K562 (cell line): ENCODE results near the gene NOSTRIN. TPM values are rescaled to one million over a fixed set of nuclear protein-coding genes. Genes with fewer than 3 reads are reported as not detected.
A peak's percentile ranks its signal among the peaks of the same experiment; 100 is the strongest.

Experiments
- ATAC-seq: fragments of 200-7000 bp; cut with Tn5 transposase; 3 replicates; pipeline ENCODE4 v1.9.1; 2020; ENCODE audit warnings: moderate library complexity
- BruUV-seq: library from RNA; stranded (reverse); fragments of 400-500 nt; replicated peaks from 2 replicates; lab custom pipeline; 2021; lab: Mats Ljungman, UMichigan
- CTCF ChIA-PET: fragments of 300-600 bp; formaldehyde crosslinking; extraction: SDS; loops from one replicate; lab custom pipeline; 2021; ENCODE audit warnings: low intra/inter-chr PET ratio; lab: Yijun Ruan, JAX
- POLR2A ChIA-PET: fragments of 300-600, 350-650 bp; sonication (Branson Sonifier 250); formaldehyde crosslinking; extraction: SDS; loops from one replicate; lab custom pipeline; 2021; ENCODE audit warnings: antibody characterized with exemption, inconsistent platforms; lab: Yijun Ruan, JAX
- DNase-seq, 4 experiments: peaks; one replicate each; pipeline versions ENCODE4 v3.0.0 to v3.0.0-alpha.2; 2011 to 2018; ENCODE audit warnings: low spot score in 3 of 4, mixed read lengths in 3 of 4; ENCODE audit errors: extremely low read depth in 1 of 4
- FAIRE-seq: peaks from 2 replicates; lab custom pipeline; 2011; peaks lifted over from hg19 to GRCh38; lab: Jason Lieb, UNC
- H2AFZ ChIP-seq: 2 replicates; pipeline ENCODE4 v1.6.0; 2011; ENCODE audit warnings: low read depth, low read length, control low read depth, inconsistent platforms
- H3K27ac ChIP-seq: fragments of 200-600 bp; 3 replicates; pipeline ENCODE4 v1.8.0; 2011; ENCODE audit warnings: low read depth, mild to moderate bottlenecking, control low read depth, inconsistent platforms, low read length, moderate library complexity, mixed read lengths; ENCODE audit errors: extremely low read depth
- H3K27me3 ChIP-seq, 2 experiments: fragments of 300-600 bp in 1 of 2; 2 replicates in 1 of 2; 3 replicates in 1 of 2; pipeline versions ENCODE4 v1.6.0 to v1.8.0; 2011; ENCODE audit warnings: inconsistent platforms in 2 of 2, low read length in 2 of 2, mild to moderate bottlenecking in 1 of 2, mixed read lengths in 1 of 2, moderate library complexity in 1 of 2; ENCODE audit not compliant: control insufficient read depth in 2 of 2, insufficient read depth in 2 of 2
- H3K36me3 ChIP-seq: fragments of 300-600 bp; 3 replicates; pipeline ENCODE4 v1.8.0; 2011; ENCODE audit warnings: mild to moderate bottlenecking, low read length, inconsistent platforms; ENCODE audit not compliant: control insufficient read depth, insufficient read depth
- H3K4me1 ChIP-seq, 2 experiments: fragments of 200-600 bp in 1 of 2; replicated peaks in 1 of 2; 2 replicates in 1 of 2; 3 replicates in 1 of 2; pipeline versions ENCODE4 v1.5.1 to v1.8.0; 2011; ENCODE audit warnings: inconsistent platforms in 2 of 2, low read length in 2 of 2, mild to moderate bottlenecking in 1 of 2, mixed read lengths in 1 of 2, moderate library complexity in 1 of 2; ENCODE audit not compliant: control insufficient read depth in 2 of 2, insufficient read depth in 2 of 2
- H3K4me2 ChIP-seq: 2 replicates; pipeline ENCODE4 v1.6.1; 2011; ENCODE audit warnings: low read length, control low read depth, inconsistent platforms, mixed read lengths; ENCODE audit not compliant: insufficient read depth
- H3K4me3 ChIP-seq: fragments of 200-600 bp; sonication (generic), shearing (Covaris generic); 2 replicates; pipeline ENCODE4 v1.5.1; 2016; ENCODE audit warnings: control low read depth, inconsistent platforms
- H3K79me2 ChIP-seq: fragments of 200-600 bp; 3 replicates; pipeline ENCODE4 v1.8.0; 2011; ENCODE audit warnings: low read length, inconsistent platforms; ENCODE audit not compliant: control insufficient read depth, insufficient read depth
- H3K9ac ChIP-seq, 2 experiments: 2 replicates each; pipeline versions ENCODE4 v1.6.0 to v1.6.1; 2011; ENCODE audit warnings: low read depth in 2 of 2, low read length in 2 of 2, control low read depth in 1 of 2, inconsistent platforms in 1 of 2, mild to moderate bottlenecking in 1 of 2, mixed read lengths in 1 of 2; ENCODE audit not compliant: insufficient read depth in 1 of 2
- H3K9me1 ChIP-seq: one replicate; pipeline ENCODE4 v1.6.0; 2011; ENCODE audit warnings: inconsistent platforms, mild to moderate bottlenecking, low read length, moderate library complexity; ENCODE audit not compliant: control insufficient read depth, insufficient read depth
- H3K9me3 ChIP-seq: replicated peaks from 2 replicates; pipeline ENCODE4 v1.5.1; 2011; ENCODE audit warnings: low read depth, low read length, inconsistent platforms; ENCODE audit not compliant: control insufficient read depth, insufficient read depth
- H4K20me1 ChIP-seq: replicated peaks from 2 replicates; pipeline ENCODE4 v1.6.1; 2011; ENCODE audit warnings: low read length, inconsistent platforms, mixed read lengths; ENCODE audit not compliant: control insufficient read depth, insufficient read depth
- ADNP ChIP-seq: fragments of 200-800 bp; sonication (Bioruptor generic); IDR thresholded peaks from 2 replicates; pipeline ENCODE4 v1.6.1; 2016; ENCODE audit warnings: missing genetic modification characterization, missing compliant biosample characterization
- ATF1 ChIP-seq, 2 experiments: fragments of 450-650 bp in 1 of 2; IDR thresholded peaks; 2 replicates each; pipeline ENCODE4 v1.6.1; 2016; ENCODE audit warnings: missing compliant biosample characterization in 1 of 2, missing genetic modification characterization in 1 of 2
- FIP1L1 ChIP-seq: fragments of 200-400 bp; formaldehyde crosslinking; IDR thresholded peaks from 2 replicates; pipeline ENCODE4 v1.6.1; 2018; ENCODE audit warnings: mild to moderate bottlenecking, low read depth, low read length; ENCODE audit not compliant: poor library complexity, severe bottlenecking
- HDAC6 ChIP-seq: IDR thresholded peaks from 2 replicates; pipeline ENCODE4 v1.6.1; 2012; ENCODE audit warnings: low read depth, mild to moderate bottlenecking, control low read depth, inconsistent platforms, low read length, moderate library complexity
- NEUROD1 ChIP-seq: fragments of 150-350 bp; IDR thresholded peaks from 2 replicates; pipeline ENCODE4 v1.6.1; 2014; ENCODE audit warnings: borderline replicate concordance, low read length, low read depth; ENCODE audit not compliant: partially characterized antibody
- PTTG1 ChIP-seq: fragments of 450-650 bp; IDR thresholded peaks from 2 replicates; pipeline ENCODE4 v1.6.1; 2016; ENCODE audit warnings: low read depth, mild to moderate bottlenecking, missing genetic modification characterization, missing compliant biosample characterization
- RCOR1 ChIP-seq, 2 experiments: IDR thresholded peaks; 2 replicates each; pipeline ENCODE4 v1.6.1; 2012; ENCODE audit warnings: low read depth in 2 of 2, low read length in 2 of 2, borderline replicate concordance in 1 of 2, improper control_type of control experiment in 1 of 2
- SMAD4 ChIP-seq: fragments of 250-450 bp; sonication (Bioruptor Pico); conservative IDR thresholded peaks from 2 replicates; pipeline ENCODE4 v1.8.0; 2021; ENCODE audit warnings: inconsistent platforms, mild to moderate bottlenecking, moderate library complexity
- SPI1 ChIP-seq: IDR thresholded peaks from 2 replicates; pipeline ENCODE4 v1.6.1; 2011; ENCODE audit warnings: low read depth, low read length, control low read depth, borderline replicate concordance
- STAG1 ChIP-seq: sonication (generic); formaldehyde crosslinking; IDR thresholded peaks from 2 replicates; pipeline ENCODE4 v1.5.0; 2020; ENCODE audit warnings: missing genetic modification reagents, borderline replicate concordance
- ZC3H4 ChIP-seq: sonication (generic); formaldehyde crosslinking; IDR thresholded peaks from 2 replicates; pipeline ENCODE4 v1.9.0; 2021; ENCODE audit warnings: missing genetic modification reagents, borderline replicate concordance
- ZNF354B ChIP-seq: fragments of 250-450 bp; sonication (Bioruptor Pico); IDR thresholded peaks from 2 replicates; pipeline ENCODE4 v1.4.0; 2020
- ZNF778 ChIP-seq: fragments of 450-650 bp; formaldehyde crosslinking; IDR thresholded peaks from 2 replicates; pipeline ENCODE4 v1.4.0; 2020; ENCODE audit warnings: mild to moderate bottlenecking, moderate library complexity
- WGBS: fragments of 100-300 bp; shearing (Covaris generic); methylation state at CpG from one replicate; pipeline ENCODE4 v1.1.6; 2016; ENCODE audit warnings: low coverage, mixed read lengths; ENCODE audit not compliant: insufficient coverage; ENCODE audit errors: missing lambda C conversion rate; 5-methylcytosine and 5-hydroxymethylcytosine counted together
- in situ Hi-C: fragments of 300-500 bp; cut with MboI; formaldehyde crosslinking; loops from 4 replicates; pipeline ENCODE4 v1.15.0; 2018; ENCODE audit warnings: inconsistent platforms, mixed read lengths
- intact Hi-C: fragments of 100-400 bp; cut with micrococcal nuclease; formaldehyde crosslinking; loops from 2 replicates; pipeline ENCODE4 v1.14.2; 2022
- polyA plus RNA-seq, 8 experiments: library from polyadenylated mRNA; depleted of rRNA in 4 of 8; stranded (reverse) in 5 of 8; unstranded in 3 of 8; fragments of >200 nt; fragmentation: Nextera tagmentation in 2 of 8; fragmentation: Illumina TruSeq in 1 of 8; extraction: Ambion mirVana in 2 of 8; extraction: Trizol in 1 of 8; gene quantifications; 2 replicates each; pipeline versions ENCODE4 v1.2.1 to v1.2.3, GENCODE V29; 2011 to 2014; ENCODE audit warnings: inconsistent platforms in 1 of 8, missing spikeins in 1 of 8
- total RNA-seq, 7 experiments: library from RNA; depleted of rRNA in 6 of 7; stranded (reverse); fragments of >200 nt in 6 of 7; fragmentation: Illumina TruSeq in 2 of 7; extraction: Trizol in 2 of 7; gene quantifications; 2 replicates each; pipeline versions ENCODE4 v1.2.1 to v1.2.3, GENCODE V29; 2011 to 2021; ENCODE audit warnings: low replicate concordance in 1 of 7
- TF ChIP-seq, protein P1 (sequence below), 2 experiments: fragments of 450-650 bp; IDR thresholded peaks; 2 replicates each; pipeline ENCODE4 v1.6.1; 2016; ENCODE audit warnings: mild to moderate bottlenecking in 2 of 2, borderline replicate concordance in 1 of 2, low read depth in 1 of 2, moderate library complexity in 1 of 2

Gene NOSTRIN
- total and polyA plus RNA-seq, 9 of the 15 experiments (the other 6 are each of a cell fraction or from before 2014, with no cell fraction given), result 26.7 to 82.9 (median 56.3) TPM

DNA sequence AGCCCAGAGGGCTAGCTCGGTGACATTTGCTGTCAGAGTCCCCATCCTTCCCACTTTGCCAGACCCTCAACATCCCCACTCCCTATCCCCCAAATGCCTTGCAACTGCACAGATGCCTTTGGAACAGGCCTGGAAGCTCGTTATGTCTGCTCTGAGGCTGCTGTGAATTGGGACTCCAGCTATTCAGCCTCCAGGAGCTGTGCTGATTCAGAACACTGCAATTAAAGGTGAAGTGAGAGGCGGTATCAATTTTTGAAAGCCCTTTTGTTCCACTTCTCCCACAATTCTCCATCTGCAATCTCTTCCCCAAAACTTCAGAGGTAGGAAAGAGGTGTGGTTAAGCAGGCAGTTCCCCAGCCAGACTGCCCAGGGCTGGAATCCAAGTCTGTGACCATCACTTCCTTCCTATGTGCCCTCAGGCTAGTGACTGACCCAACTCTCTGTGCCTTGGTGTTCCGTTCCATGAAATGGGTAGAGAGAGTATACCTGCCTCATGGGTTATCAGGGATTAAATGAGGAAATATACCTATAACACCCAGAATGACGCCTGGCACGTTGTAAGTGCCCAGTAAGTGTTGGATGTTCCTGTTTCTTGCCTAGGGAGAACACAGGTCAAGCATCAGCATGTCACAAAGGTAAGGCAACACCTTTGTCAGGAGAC, 17.5 kb downstream of the NOSTRIN start:
- Histone ChIP-seq H3K9me3 (no peaks in the 10 kb centered on the region), H3K36me3 (peaks cover 33% of the 10 kb centered on the region), H4K20me1 (no peaks in the 10 kb centered on the region), H3K27ac (no peak overlapping the region), H3K9me1 (no peaks in the 10 kb centered on the region), H3K4me3 (no peak overlapping the region), H3K4me1 (peaks cover 0 to 15% of the 10 kb centered on the region in 2 experiments; a peak in 4 of 5 replicates), H3K27me3 (no peaks in the 10 kb centered on the region), H3K79me2 (no peaks in the 10 kb centered on the region), H3K4me2 (no peak overlapping the region), H3K9ac (no peak overlapping the region; a peak in 1 of 4 replicates), H2AFZ (no peak overlapping the region)
- intact Hi-C loops, result no loop called here
- 79% methylated on average over 6 of the region's 6 CpGs for WGBS
- FAIRE-seq (no peak), DNase-seq (no peak), ATAC-seq (peak; percentile 12; the same call in 2 of the 3 replicates)
- BruUV-seq, result no TSS peak
- ChIA-PET CTCF (no interaction called here), POLR2A (interaction anchor here (1.0 to 7.9 kb wide), 2 partner anchors 10 to 18 kb away, joined by 4 to 81 read pairs; partner anchors contain the start of gene NOSTRIN)
- in situ Hi-C loops, result no loop called here
- TF ChIP-seq SPI1, result 0 out of 2 replicates have a peak, but pooled peaks have one; percentile 11
- no peak for TF ChIP-seq SMAD4
- TF ChIP-seq, protein P1, sequence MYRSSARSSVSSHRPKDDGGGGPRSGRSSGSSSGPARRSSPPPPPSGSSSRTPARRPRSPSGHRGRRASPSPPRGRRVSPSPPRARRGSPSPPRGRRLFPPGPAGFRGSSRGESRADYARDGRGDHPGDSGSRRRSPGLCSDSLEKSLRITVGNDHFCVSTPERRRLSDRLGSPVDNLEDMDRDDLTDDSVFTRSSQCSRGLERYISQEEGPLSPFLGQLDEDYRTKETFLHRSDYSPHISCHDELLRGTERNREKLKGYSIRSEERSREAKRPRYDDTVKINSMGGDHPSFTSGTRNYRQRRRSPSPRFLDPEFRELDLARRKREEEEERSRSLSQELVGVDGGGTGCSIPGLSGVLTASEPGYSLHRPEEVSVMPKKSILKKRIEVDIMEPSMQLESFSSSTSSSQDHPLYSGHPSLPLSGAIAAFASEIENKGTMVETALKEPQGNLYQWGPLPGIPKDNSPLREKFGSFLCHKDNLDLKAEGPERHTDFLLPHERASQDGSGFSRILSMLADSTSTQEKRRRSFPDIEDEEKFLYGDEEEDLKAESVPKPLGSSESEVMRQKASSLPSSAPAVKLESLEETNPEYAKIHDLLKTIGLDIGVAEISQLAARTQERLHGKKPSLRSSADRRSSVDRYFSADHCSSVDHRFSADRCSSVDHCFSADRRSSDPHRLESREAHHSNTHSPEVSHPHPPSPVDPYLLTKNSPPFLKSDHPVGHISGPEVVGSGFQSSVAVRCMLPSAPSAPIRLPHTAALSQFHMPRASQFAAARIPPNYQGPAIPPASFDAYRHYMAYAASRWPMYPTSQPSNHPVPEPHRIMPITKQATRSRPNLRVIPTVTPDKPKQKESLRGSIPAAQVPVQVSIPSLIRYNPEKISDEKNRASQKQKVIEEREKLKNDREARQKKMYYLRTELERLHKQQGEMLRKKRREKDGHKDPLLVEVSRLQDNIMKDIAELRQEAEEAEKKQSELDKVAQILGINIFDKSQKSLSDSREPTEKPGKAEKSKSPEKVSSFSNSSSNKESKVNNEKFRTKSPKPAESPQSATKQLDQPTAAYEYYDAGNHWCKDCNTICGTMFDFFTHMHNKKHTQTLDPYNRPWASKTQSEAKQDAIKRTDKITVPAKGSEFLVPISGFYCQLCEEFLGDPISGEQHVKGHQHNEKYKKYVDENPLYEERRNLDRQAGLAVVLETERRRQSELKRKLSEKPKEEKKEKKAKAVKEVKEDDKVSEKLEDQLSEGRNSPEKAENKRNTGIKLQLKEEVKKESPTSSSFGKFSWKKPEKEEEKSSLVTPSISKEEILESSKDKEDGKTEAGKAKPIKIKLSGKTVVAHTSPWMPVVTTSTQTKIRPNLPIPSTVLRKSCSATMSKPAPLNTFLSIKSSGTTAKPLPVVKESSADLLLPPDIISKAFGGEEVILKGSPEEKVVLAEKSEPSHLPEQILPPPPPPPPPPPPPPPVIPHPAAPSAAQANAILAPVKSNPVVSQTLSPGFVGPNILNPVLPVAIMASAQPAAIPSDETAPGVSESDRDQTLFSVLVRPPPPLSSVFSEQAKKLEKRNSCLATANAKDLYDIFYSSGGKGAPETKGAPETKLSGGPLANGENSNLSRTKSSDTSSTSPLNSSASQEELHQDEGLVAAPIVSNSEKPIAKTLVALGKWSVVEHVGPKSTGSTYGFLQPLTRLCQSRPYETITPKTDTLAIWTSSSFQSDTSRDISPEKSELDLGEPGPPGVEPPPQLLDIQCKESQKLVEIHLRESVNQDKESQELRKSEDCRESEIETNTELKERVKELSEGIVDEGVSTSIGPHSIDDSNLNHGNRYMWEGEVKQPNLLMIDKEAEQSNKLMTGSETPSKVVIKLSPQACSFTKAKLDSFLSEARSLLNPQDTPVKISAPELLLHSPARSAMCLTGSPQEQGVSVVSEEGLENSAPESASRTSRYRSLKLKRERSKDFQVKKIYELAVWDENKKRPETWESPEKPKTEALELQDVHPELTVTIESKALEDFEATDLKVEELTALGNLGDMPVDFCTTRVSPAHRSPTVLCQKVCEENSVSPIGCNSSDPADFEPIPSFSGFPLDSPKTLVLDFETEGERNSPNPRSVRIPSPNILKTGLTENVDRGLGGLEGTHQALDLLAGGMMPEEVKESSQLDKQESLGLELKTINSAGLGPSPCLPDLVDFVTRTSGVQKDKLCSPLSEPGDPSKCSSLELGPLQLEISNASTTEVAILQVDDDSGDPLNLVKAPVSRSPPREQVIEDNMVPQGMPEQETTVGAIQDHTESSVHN (IDR thresholded peaks at IDR 0.05; ENCODE audit: borderline replicate concordance in 1 of 2, low read depth in 1 of 2), result no peak
- TF ChIP-seq HDAC6, result no peak
- TF ChIP-seq ADNP (tag), result peak; percentile 51; the same call in 1 of the 2 replicates
- TF ChIP-seq ZC3H4, result no peak
- no peak for TF ChIP-seq FIP1L1
- TF ChIP-seq ZNF354B (CRISPR knock-in tag), result no peak
- no peak for TF ChIP-seq NEUROD1
- 0 out of 4 replicates have a peak, but pooled peaks of 1 of the 2 experiments have one; percentile 26 for TF ChIP-seq RCOR1 (IDR thresholded peaks at IDR 0.05; ENCODE audit: borderline replicate concordance in 1 of 2, low read depth in 2 of 2, low read length in 2 of 2)
- no peak for TF ChIP-seq STAG1 (CRISPR knock-in tag)
- no peak for TF ChIP-seq PTTG1 (tag)
- TF ChIP-seq ZNF778 (CRISPR knock-in tag), result no peak
- TF ChIP-seq ATF1 (CRISPR knock-in tag; IDR thresholded peaks at IDR 0.05), result no peak
- TF ChIP-seq ATF1 (tag; IDR thresholded peaks at IDR 0.05), result no peak
